Measurements from ENCODE around the gene HACL1. TPM values are rescaled to one million over a fixed set of nuclear protein-coding genes. Genes with fewer than 3 reads are reported as not detected.
A peak's percentile ranks its signal among the peaks of the same experiment; 100 is the strongest.

The HACL1 gene
- total and polyA plus RNA-seq, 2 donors (not counting 3 experiments of a cell fraction or from before 2014, with no cell fraction given), result 16.5 to 27.4 TPM

GRCh38 chr3:15630646-15631350 lies 29.4 kb upstream of the HACL1 start:
- TSS peak; percentile 66 for BruUV-seq (replicated peaks)
- Histone ChIP-seq H3K27ac (ENCODE audit: insufficient read depth, low read depth, low read length) (peak overlapping the region; percentile 100), H3K9me3 (replicated peaks; ENCODE audit: control insufficient read depth, insufficient read depth, low read length) (no peaks in the 10 kb centered on the region), H3K27me3 (ENCODE audit: control insufficient read depth in 2 of 2, insufficient read depth in 2 of 2, low read length in 2 of 2) (no peaks in the 10 kb centered on the region), H3K9me1 (replicated peaks; ENCODE audit: control insufficient read depth, extremely low read depth, insufficient read depth, low read length) (no peaks in the 10 kb centered on the region), H3K36me3 (ENCODE audit: control insufficient read depth in 2 of 2, extremely low read depth in 1 of 2, insufficient read depth in 2 of 2, low read length in 2 of 2) (no peaks in the 10 kb centered on the region), H4K20me1 (replicated peaks; ENCODE audit: control insufficient read depth, extremely low read depth, insufficient read depth, low read length) (no peaks in the 10 kb centered on the region), H3K79me2 (ENCODE audit: control insufficient read depth, insufficient read depth, low read length) (no peaks in the 10 kb centered on the region), H3K4me3 (replicated peaks in 1 of 3; ENCODE audit: insufficient read depth in 1 of 3, low read depth in 1 of 3, low read length in 3 of 3) (peak overlapping the region in 1 of 3 experiments; percentile 50), H3K4me2 (ENCODE audit: insufficient read depth, low read length) (peak overlapping the region; percentile 85), H3K4me1 (ENCODE audit: control insufficient read depth, extremely low read depth, insufficient read depth, low read length) (peaks cover 60% of the 10 kb centered on the region), H3K9ac (replicated peaks; ENCODE audit: extremely low read depth, insufficient read depth, low read length) (peak overlapping the region; percentile 96), H2AFZ (ENCODE audit: low read depth, low read length) (no peak overlapping the region)
- ChIA-PET POLR2A (interaction anchor here (0.8 to 1.7 kb wide), 3 partner anchors 16 to 166 kb away, joined by 5 to 16 read pairs (median 6); partner anchors contain the start of genes BTD and HACL1), CTCF (interaction anchor here (0.5 to 4.0 kb wide), 40 partner anchors 9 to 634 kb away, joined by 3 to 59 read pairs (median 4); partner anchors contain the start of genes ANKRD28, BTD, DPH3 and HACL1)
- FAIRE-seq (peak; percentile 92), DNase-seq (ENCODE audit: low read depth, low spot score) (peak; percentile 94)
- dilution Hi-C loops (cut with MboI; ENCODE audit: extremely low pct_ligation_motif_present, low sequenced_read_pairs), result loop anchor here (25.0 kb wide), 1 partner anchor 432 kb away; no protein-coding TSS in a partner anchor
- no peak for TF ChIP-seq MYC (IDR thresholded peaks at IDR 0.05; ENCODE audit: low read depth, low read length)
- peak; percentile 63 for TF ChIP-seq JUN (IDR thresholded peaks at IDR 0.05; ENCODE audit: borderline replicate concordance, insufficient read depth, insufficient read length, low read depth)
- peak; percentile 86 for TF ChIP-seq GATA2 (IDR thresholded peaks at IDR 0.05; ENCODE audit: insufficient read depth, insufficient read length, low read depth, low read length)
- TF ChIP-seq POLR2A (IDR thresholded peaks at IDR 0.05; ENCODE audit: low read depth, low read length), result peak; percentile 46
- TF ChIP-seq POLR2AphosphoS5 (IDR thresholded peaks at IDR 0.05; ENCODE audit: insufficient read depth, low read depth, low read length), result peak; percentile 73
- TF ChIP-seq FOS (IDR thresholded peaks at IDR 0.05; ENCODE audit: borderline replicate concordance, insufficient read depth, low read length), result peak; percentile 55
- intact Hi-C loops (cut with micrococcal nuclease), result loop anchor here (1.0 to 10.0 kb wide), 12 partner anchors 17 to 617 kb away; partner anchors contain the start of genes ANKRD28, BTD and HACL1
